ENCODE data around the gene RLF.

DNA sequence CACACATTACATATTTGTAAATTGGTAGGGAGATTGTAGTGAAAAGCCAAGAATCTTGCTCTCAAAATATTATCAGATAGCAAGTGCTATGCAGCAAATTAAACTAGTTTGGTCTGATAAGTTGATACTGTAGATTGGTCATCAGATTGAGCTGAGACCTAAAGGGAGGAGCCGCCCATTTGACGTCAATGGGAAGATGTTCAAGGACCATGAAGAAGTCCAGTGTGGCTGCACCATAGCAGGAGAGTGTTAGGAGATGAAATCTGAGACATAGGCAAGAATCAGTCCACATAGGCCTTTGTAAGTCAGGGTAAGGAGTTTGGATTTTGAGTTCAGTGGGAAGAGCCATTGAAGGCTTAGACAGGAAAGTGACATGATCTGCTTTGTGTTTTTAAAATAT lies 113.1 kb downstream of the RLF start:
- TF ChIP-seq POLR2AphosphoS5 (IDR thresholded peaks at IDR 0.05; ENCODE audit: low read depth, low read length) (no peak), REST (IDR thresholded peaks at IDR 0.05; ENCODE audit: insufficient read depth in 1 of 2, low read depth in 2 of 2, low read length in 2 of 2) (no peak), TAF1 (IDR thresholded peaks at IDR 0.05; ENCODE audit: borderline replicate concordance, insufficient read depth, low read length) (no peak)

Data from PFSK-1 (cell line).